K562 (cell line): Measurements from ENCODE around the gene NTM.

Source experiments
- ATF7 ChIP-seq: fragments of 450-650 bp; IDR thresholded peaks from 2 replicates; pipeline ENCODE4 v1.7.1; 2014; ENCODE audit warnings: mild to moderate bottlenecking, moderate library complexity
- CTCF ChIP-seq, 3 experiments: IDR thresholded peaks in 2 of 3; conservative IDR thresholded peaks in 1 of 3; 2 replicates each; pipeline ENCODE4 v1.5.1; 2011 to 2012; ENCODE audit warnings: low read length in 3 of 3, mild to moderate bottlenecking in 3 of 3, control low read depth in 2 of 3, improper control_type of control experiment in 1 of 3, inconsistent platforms in 1 of 3, low read depth in 1 of 3, mixed read lengths in 1 of 3, moderate library complexity in 1 of 3; ENCODE audit not compliant: insufficient read depth in 2 of 3
- DPF2 ChIP-seq: fragments of 450-650 bp; IDR thresholded peaks from 2 replicates; pipeline ENCODE4 v1.6.1; 2016
- HINFP ChIP-seq: fragments of 450-650 bp; conservative IDR thresholded peaks from 2 replicates; pipeline ENCODE4 v1.6.1; 2016; ENCODE audit warnings: missing genetic modification characterization, low read depth, mild to moderate bottlenecking, control low read depth, missing compliant biosample characterization
- KAT2B ChIP-seq: IDR thresholded peaks from one replicate; pipeline ENCODE4 v1.6.1; 2012; ENCODE audit warnings: low read depth, mild to moderate bottlenecking, control low read depth, inconsistent platforms, low read length, moderate library complexity
- KDM5B ChIP-seq: fragments of 200-600 bp; sonication (generic); IDR thresholded peaks from 2 replicates; pipeline ENCODE4 v1.6.1; 2012; ENCODE audit warnings: low read depth, mild to moderate bottlenecking, moderate library complexity, low read length, control low read depth, inconsistent platforms; ENCODE audit not compliant: insufficient replicate concordance
- PCBP1 ChIP-seq: fragments of 200-400 bp; formaldehyde crosslinking; IDR thresholded peaks from 2 replicates; pipeline ENCODE4 v1.6.1; 2018; ENCODE audit warnings: mild to moderate bottlenecking, low read depth, low read length; ENCODE audit not compliant: poor library complexity, severe bottlenecking
- ZNF445 ChIP-seq: fragments of 250-450 bp; sonication (Bioruptor Pico); IDR thresholded peaks from 2 replicates; pipeline ENCODE4 v1.4.0; 2020; ENCODE audit warnings: low read depth, mild to moderate bottlenecking, moderate library complexity

GRCh38 chr11:131758726-131759125 is 388.3 kb downstream of the NTM start:
- TF ChIP-seq PCBP1 (no peak), KDM5B (no peak), CTCF (IDR thresholded peaks at IDR 0.05 in 2 of 3, conservative IDR thresholded peaks at IDR 0.05 in 1 of 3; ENCODE audit: insufficient read depth in 2 of 3, low read depth in 1 of 3, low read length in 3 of 3) (no peak), ATF7 (no peak), DPF2 (no peak), ZNF445 (CRISPR knock-in tag) (no peak), KAT2B (no peak), HINFP (tag) (no peak)
